ENCODE measurements around the gene SLC22A7.

SLC22A7 gene, protein sequence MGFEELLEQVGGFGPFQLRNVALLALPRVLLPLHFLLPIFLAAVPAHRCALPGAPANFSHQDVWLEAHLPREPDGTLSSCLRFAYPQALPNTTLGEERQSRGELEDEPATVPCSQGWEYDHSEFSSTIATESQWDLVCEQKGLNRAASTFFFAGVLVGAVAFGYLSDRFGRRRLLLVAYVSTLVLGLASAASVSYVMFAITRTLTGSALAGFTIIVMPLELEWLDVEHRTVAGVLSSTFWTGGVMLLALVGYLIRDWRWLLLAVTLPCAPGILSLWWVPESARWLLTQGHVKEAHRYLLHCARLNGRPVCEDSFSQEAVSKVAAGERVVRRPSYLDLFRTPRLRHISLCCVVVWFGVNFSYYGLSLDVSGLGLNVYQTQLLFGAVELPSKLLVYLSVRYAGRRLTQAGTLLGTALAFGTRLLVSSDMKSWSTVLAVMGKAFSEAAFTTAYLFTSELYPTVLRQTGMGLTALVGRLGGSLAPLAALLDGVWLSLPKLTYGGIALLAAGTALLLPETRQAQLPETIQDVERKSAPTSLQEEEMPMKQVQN

GRCh38 chr6:43297644-43298564, at the start of gene SLC22A7:
TSS of gene SLC22A7 (plus strand) at chr6:43298260. CDS start at chr6:43298359, 99 bp downstream.
- TF ChIP-seq CTCF (IDR thresholded peaks at IDR 0.05; ENCODE audit: low read depth, low read length, missing control alignments): no peak
- in situ Hi-C loops (cut with HindIII; ENCODE audit: low sequenced_read_pairs): no loop called here
- DNase-seq (ENCODE audit: low read depth): no peak
- H3K4me3 ChIP-seq (ENCODE audit: low read depth, low read length): no peak within 1 kb of the TSS

DNA sequence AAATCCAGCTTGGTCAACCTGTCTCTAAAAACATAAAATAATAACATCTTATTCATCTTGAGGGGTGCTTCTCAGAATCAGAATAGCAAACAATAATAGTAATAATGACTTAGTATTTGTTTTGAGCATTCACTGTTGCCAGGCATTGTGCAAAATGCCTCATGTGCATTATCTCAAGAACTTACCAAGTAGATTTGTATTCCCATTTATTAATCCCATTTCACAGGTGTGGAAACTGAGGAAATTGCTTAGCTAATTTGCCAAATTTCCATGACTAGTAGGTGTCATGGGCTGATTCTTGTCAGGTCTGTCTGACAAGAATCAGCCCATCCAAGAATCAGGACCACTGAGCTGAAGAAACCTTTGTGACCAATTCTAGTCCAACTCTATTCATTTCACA, 49.3 kb upstream of the SLC22A7 start:
- H3K4me3 ChIP-seq (ENCODE audit: low read depth, low read length): no peak overlapping the region
- in situ Hi-C loops (cut with HindIII; ENCODE audit: low sequenced_read_pairs): no loop called here
- DNase-seq (ENCODE audit: low read depth): no peak
- no peak for TF ChIP-seq CTCF (IDR thresholded peaks at IDR 0.05; ENCODE audit: low read depth, low read length, missing control alignments)

GRCh38 chr6:43250992-43251373, 47.1 kb upstream of the SLC22A7 start:
- in situ Hi-C loops (cut with HindIII; ENCODE audit: low sequenced_read_pairs): no loop called here
- no peak overlapping the region for H3K4me3 ChIP-seq (ENCODE audit: low read depth, low read length)
- no peak for TF ChIP-seq CTCF (IDR thresholded peaks at IDR 0.05; ENCODE audit: low read depth, low read length, missing control alignments)
- DNase-seq (ENCODE audit: low read depth): no peak

DNA sequence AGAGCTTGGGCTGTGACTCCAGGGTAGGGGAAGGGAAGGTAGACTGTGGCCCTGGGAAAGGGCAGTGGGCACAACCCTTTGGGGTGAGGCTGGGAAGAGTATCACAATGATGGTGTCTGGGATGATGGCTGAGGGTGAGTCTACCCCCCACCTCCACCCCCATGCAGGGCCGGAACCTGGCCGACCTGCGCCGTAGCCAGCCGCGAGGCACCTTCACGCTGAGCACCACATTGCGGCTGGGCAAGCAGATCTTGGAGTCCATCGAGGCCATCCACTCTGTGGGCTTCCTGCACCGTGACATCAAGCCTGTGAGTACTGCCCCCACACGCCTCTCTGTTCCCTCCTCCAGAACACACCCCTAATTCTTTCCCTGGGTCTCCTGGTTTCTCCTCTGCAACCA, 44.7 kb upstream of the SLC22A7 start:
- DNase-seq (ENCODE audit: low read depth): no peak

DNA sequence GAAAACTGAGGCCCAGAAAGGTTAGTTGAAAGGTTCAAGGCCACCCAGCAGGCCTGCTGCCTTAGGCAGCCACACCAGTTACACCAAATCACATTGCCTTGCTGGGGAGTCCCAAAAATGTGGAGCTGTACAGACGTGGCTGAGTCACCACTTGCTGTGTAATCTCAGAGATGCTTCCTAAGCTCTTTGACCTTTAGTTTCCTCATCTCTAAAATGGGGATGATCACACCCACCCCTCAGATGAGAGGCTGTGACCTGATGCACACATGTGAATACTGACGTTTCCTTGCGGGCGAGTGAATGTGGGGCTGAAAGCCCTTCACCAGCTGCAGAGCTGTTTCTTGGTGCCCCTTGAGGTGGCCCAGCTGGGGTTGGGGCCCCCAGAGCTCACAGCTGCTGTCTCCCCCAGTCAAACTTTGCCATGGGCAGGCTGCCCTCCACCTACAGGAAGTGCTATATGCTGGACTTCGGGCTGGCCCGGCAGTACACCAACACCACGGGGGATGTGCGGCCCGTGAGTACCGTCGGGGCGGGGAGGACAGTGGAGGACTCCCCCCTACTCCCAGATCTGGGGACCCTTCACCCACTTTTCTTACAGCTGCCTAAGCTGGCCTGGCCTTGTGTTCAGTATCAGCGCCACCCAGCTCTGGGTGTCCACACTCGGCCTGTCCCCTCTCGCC, 43.8 kb upstream of the SLC22A7 start:
- no peak overlapping the region for H3K4me3 ChIP-seq (ENCODE audit: low read depth, low read length)
- in situ Hi-C loops (cut with HindIII; ENCODE audit: low sequenced_read_pairs): no loop called here
- no peak for DNase-seq (ENCODE audit: low read depth)
- no peak for TF ChIP-seq CTCF (IDR thresholded peaks at IDR 0.05; ENCODE audit: low read depth, low read length, missing control alignments)

More for the DNA sequence above, 44.7 kb upstream of the SLC22A7 start:
- in situ Hi-C loops (cut with HindIII; ENCODE audit: low sequenced_read_pairs): no loop called here
- TF ChIP-seq CTCF (IDR thresholded peaks at IDR 0.05; ENCODE audit: low read depth, low read length, missing control alignments): no peak
- H3K4me3 ChIP-seq (ENCODE audit: low read depth, low read length): no peak overlapping the region

DNA sequence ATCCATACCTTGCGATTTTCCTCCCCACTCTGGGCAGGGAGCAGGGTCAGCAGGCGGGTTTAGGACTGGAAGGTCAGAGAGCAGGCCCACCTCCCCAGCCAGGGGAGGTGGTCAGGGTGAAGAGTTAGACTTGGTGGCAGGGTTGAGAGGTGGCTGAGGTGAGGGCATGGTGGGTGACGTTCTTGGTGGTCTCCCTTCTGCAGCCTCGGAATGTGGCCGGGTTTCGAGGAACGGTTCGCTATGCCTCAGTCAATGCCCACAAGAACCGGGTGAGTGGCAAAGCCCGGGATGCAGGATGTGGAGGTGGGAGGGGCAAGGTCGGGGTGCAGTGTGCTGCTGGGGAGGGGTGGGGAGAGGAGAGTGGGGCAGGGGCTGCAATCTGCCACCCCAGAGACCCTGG, 43.2 kb upstream of the SLC22A7 start:
- in situ Hi-C loops (cut with HindIII; ENCODE audit: low sequenced_read_pairs): no loop called here
- no peak overlapping the region for H3K4me3 ChIP-seq (ENCODE audit: low read depth, low read length)
- TF ChIP-seq CTCF (IDR thresholded peaks at IDR 0.05; ENCODE audit: low read depth, low read length, missing control alignments): no peak
- no peak for DNase-seq (ENCODE audit: low read depth)

All from astrocyte of the cerebellum (primary cell).